Hepatic stellate cell (primary cell): Measurements from ENCODE around the gene CRIP2.

ENCODE experiments used
- DNase-seq: peaks from one replicate; pipeline ENCODE4 v3.0.0; 2011; ENCODE audit warnings: low spot score

Gene CRIP2

GRCh38 chr14:105487986-105488777 is 13.6 kb downstream of the CRIP2 start:
- DNase-seq: no peak

GRCh38 chr14:105488781-105489541 is 14.3 kb downstream of the CRIP2 start:
- DNase-seq: no peak

DNA sequence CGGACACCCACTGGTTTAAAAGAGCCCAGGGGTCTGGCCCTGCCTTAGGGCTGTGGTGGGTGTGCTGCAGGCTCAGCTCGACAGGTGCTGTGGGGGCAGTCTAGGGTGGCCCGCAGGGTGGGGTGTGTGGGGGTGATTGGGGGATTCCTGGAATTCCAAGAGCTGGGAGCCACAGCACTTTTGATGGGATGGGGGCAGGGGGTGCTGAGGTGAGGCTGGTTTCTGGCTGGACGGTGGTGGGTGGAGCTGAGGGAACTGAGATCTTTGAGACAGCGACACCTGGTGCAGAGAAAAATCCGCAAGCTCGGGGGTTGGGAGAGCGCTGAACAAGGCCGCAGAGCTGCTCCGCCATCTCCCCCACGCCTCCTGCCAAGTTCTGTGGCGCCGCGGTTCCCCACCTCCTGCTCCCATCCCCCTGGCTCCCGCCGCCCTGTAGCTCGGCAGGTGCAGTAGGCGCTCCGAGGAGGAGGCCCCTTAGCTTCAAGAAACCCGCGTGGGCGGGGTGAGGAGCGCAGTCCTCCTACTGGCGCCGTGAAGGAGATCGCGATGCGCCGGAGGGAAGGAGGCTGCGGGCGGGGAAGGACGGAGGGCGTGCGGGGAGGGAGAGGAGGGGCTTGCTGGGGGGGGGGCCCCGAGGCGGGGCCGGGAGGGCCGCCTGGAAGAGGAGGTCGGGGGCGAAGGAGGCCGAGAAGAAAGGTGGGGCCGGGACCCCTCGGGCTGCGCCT is 15.1 kb downstream of the CRIP2 start:
- DNase-seq: peak; percentile 84

DNA sequence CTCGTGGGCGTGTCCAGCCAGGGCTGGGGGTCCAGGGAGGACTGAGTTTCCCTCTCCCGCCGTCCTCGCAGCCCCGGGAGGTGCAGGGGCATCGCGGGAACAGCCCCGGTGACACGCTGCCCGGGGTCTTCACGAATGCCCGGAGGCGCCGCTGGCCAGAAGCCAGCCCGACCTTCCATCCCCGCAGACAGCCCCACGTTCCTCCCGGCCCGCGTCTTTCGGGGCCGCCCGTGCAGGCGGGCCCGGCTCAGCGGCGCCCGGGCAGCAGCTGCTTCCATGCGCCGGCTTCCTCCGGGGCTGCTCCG is 15.6 kb downstream of the CRIP2 start:
- DNase-seq: no peak

- peak; percentile 100 for DNase-seq
Observed at GRCh38 chr14:105490572-105491365, 16.1 kb downstream of the CRIP2 start, which contains the start of gene TEDC1. TEDC1 (plus strand) TSS chr14:105491246; CDS start chr14:105491376, 130 bp downstream.

- DNase-seq: peak; percentile 64
Observed at GRCh38 chr14:105491366-105491973, 16.8 kb downstream of the CRIP2 start.

GRCh38 chr14:105492031-105492970 is 17.7 kb downstream of the CRIP2 start:
- DNase-seq: no peak

- DNase-seq: no peak
Observed at GRCh38 chr14:105492971-105493871, 18.6 kb downstream of the CRIP2 start.

GRCh38 chr14:105493921-105494605 is 19.4 kb downstream of the CRIP2 start:
- no peak for DNase-seq

GRCh38 chr14:105494606-105494929 is 19.9 kb downstream of the CRIP2 start:
- DNase-seq: no peak

DNA sequence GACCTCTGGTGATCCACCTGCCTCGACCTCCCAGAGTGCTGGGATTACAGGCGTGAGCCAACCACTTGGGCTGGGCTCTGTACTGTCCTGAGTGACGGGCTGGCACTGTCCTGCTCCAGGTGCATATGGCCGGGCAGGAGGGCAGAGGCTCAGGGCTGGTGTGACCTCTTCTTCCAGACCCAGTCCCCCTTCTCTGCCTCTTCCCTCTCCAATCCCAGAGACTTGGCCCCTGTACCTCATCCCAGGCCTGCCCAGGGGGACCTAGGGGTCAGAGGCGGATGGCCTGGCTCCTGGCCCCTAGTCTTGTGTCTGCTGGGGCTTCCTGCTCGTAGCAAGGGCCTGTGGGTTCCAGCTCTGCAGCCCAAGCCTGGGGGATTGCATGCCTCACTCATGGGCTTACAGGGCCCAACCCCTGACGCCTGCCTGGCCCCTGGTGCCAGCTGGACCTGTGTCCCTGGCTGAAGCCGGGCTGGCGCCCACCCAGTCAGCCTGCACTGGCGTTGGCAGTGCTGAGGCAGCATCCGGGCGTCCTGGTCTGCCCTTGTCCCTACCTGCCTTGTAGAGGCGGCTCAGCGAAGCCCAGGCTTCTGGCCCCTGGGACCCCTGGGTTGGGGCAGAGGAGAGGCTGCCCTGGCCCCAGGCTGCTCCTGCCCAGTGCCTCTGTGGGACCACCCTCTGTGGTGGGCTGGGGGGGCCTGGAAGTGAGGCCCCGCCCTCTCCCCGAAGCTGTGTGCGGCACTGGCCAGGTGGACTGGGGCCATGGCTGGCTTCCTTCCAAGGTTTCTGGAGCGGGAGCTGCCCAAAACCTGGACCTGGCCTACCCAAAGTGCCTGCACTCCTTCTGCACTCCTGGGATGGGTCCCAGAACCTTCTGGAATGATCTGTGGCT is 20.7 kb downstream of the CRIP2 start:
- no peak for DNase-seq

- DNase-seq: no peak
Observed at GRCh38 chr14:105495990-105496830, 21.6 kb downstream of the CRIP2 start.

DNA sequence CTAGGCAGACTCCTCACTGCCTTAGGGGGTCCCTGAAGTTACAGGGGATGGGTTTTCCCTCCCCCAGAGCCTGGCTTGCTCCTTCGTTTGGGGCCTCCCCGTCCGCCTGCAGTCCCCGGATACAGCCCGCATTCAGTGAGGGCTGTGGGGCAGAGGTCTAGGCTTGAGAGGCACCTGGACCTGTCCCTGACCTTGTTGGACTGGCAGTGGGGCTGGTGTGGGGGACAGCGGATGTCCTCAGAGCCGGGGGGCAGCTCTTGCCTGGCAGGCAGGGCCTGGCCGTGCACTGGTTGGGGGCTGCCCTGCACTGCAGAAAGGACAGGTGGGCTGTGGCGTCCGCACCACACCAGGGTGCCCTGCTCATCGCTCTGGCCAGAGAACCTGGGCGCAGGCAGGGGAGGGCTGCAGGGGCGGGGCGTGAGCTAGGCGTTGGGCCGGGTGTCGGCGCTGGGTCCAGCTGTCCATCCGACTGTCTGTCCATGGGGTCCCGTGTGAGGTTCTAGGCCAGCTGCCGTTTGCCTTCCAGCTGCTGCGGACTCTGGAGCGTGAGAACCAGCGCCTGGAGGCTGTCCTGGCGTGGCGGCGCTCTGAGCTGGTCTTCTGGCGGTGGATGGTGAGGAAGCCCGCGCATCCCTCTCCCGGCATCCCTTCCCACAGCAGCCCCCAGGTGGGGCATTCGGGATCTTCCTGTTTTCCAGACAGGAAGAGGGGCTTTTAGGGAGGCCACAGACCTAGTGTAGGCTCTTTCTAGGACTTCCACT is 22.4 kb downstream of the CRIP2 start:
- DNase-seq: no peak

GRCh38 chr14:105497671-105498429 is 23.2 kb downstream of the CRIP2 start:
- DNase-seq: no peak
